ELR (cell line): ENCODE data around the gene BET1L.

Experiments
- DNase-seq: peaks from one replicate; pipeline ENCODE4 v3.0.0-alpha.2; 2015; ENCODE audit warnings: low read depth

BET1L gene

GRCh38 chr11:209275-210121 is 2.3 kb upstream of the BET1L start:
- peak; percentile 50 for DNase-seq

GRCh38 chr11:208917-209260 is 1.7 kb upstream of the BET1L start:
- DNase-seq: peak; percentile 34

- peak; percentile 83 for DNase-seq
Observed at GRCh38 chr11:208181-208916, 1.1 kb upstream of the BET1L start.

- DNase-seq: peak; percentile 73
Observed at GRCh38 chr11:207863-208180, 623 bp upstream of the BET1L start.

GRCh38 chr11:206526-207207 is 532 bp downstream of the BET1L start:
- DNase-seq: peak; percentile 38

GRCh38 chr11:206002-206384 is 1.2 kb downstream of the BET1L start:
- DNase-seq: no peak

GRCh38 chr11:205221-206001 is 1.8 kb downstream of the BET1L start:
- no peak for DNase-seq

- no peak for DNase-seq
Observed at GRCh38 chr11:204587-205109, 2.6 kb downstream of the BET1L start.

- DNase-seq: no peak
Observed at GRCh38 chr11:203945-204586, 3.1 kb downstream of the BET1L start.

- no peak for DNase-seq
Observed at GRCh38 chr11:203056-203944, 3.9 kb downstream of the BET1L start.

- DNase-seq: no peak
Observed at GRCh38 chr11:202490-202889, 4.7 kb downstream of the BET1L start.

GRCh38 chr11:201966-202365 is 5.2 kb downstream of the BET1L start:
- no peak for DNase-seq

GRCh38 chr11:200224-201003 is 6.8 kb downstream of the BET1L start:
- no peak for DNase-seq

- no peak for DNase-seq
Observed at GRCh38 chr11:199782-200181, 7.4 kb downstream of the BET1L start.

GRCh38 chr11:199004-199581 is 8.1 kb downstream of the BET1L start:
- no peak for DNase-seq

GRCh38 chr11:198236-198806 is 8.9 kb downstream of the BET1L start:
- DNase-seq: no peak

- DNase-seq: no peak
Observed at GRCh38 chr11:197741-198235, 9.4 kb downstream of the BET1L start.

- no peak for DNase-seq
Observed at GRCh38 chr11:196786-197731, 10.1 kb downstream of the BET1L start.
